NB4 (cell line): ENCODE data around the gene PRAMEF14.
"Not testable (repeated sequence)": the region's sequence is repeated elsewhere in the genome, so short reads cannot be mapped to it uniquely, and the experiment has no call there.

Source experiments
- DNase-seq: peaks from one replicate; pipeline ENCODE4 v3.0.0; 2010; ENCODE audit warnings: low read depth
- H3K4me3 ChIP-seq: one replicate; pipeline ENCODE4 v1.5.1; 2011; ENCODE audit warnings: mild to moderate bottlenecking, low read depth, low read length, moderate library complexity
- TF ChIP-seq, protein P1 (sequence below): IDR thresholded peaks from one replicate; pipeline ENCODE4 v1.5.1; 2012; ENCODE audit warnings: low read depth, low read length

PRAMEF14 gene, protein sequence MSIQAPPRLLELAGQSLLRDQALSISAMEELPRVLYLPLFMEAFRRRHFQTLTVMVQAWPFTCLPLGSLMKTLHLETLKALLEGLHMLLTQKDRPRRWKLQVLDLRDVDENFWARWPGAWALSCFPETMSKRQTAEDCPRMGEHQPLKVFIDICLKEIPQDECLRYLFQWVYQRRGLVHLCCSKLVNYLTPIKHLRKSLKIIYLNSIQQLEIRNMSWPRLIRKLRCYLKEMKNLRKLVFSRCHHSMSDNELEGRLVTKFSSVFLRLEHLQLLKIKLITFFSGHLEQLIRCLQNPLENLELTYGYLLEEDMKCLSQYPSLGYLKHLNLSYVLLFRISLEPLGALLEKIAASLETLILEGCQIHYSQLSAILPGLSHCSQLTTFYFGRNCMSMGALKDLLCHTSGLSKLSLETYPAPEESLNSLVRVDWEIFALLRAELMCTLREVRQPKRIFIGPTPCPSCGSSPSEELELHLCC

GRCh38 chr1:13347034-13347433, at the start of gene PRAMEF14:
PRAMEF14 (minus strand) TSS chr1:13347134; CDS start chr1:13345314, 1,820 bp downstream.
- H3K4me3 ChIP-seq, DNase-seq: not testable (repeated sequence)

DNA sequence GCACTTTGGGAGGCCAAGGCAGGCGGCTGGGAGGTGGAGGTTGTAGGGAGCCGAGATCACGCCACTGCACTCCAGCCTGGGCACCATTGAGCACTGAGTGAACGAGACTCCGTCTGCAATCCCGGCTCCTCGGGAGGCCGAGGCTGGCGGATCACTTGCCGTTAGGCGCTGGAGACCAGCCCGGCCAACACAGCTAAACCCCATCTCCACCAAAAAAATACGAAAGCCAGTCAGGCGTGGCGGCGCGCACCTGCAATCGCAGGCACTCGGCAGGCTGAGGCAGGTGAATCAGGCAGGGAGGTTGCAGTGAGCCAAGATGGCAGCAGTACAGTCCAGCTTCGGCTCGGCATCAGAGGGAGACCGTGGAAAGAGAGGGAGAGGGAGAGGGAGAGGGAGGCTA, 48.4 kb upstream of the PRAMEF14 start:
- not testable (repeated sequence) for H3K4me3 ChIP-seq, DNase-seq

GRCh38 chr1:13394761-13395160, 47.8 kb upstream of the PRAMEF14 start:
- not testable (repeated sequence) for DNase-seq, H3K4me3 ChIP-seq

- H3K4me3 ChIP-seq, DNase-seq: not testable (repeated sequence)
These were observed 46.1 kb upstream of the PRAMEF14 start for GRCh38 chr1:13393004-13393403.

DNA sequence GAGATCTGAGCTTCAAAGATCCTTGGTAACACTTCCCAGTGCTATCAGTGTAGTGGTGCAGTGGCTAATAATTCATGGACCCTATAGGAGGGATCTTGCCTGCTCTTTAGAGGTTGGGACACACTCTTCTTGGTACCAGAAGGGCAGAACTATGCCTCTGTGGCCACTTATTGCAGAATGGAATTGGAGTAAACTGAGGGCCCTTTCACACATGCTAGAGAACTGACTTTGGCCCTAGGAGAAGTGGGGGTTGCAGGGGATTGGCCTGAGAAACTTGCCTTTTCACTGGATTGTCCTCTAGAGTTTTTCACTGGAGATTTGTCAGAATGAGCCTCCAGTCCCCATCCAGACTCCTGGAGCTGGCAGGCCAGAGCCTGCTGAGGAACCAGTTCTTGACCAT, 42.4 kb upstream of the PRAMEF14 start, which contains the start of gene PRAMEF17:
Gene PRAMEF17 (plus strand): TSS at position 301 of the 400 bp plus-strand sequence. CDS start 26 bp downstream, at position 327.
- H3K4me3 ChIP-seq, DNase-seq: not testable (repeated sequence)

- H3K4me3 ChIP-seq, DNase-seq: not testable (repeated sequence)
These were observed 33.4 kb upstream of the PRAMEF14 start for GRCh38 chr1:13380380-13380779.

GRCh38 chr1:13378983-13379382, 32.0 kb upstream of the PRAMEF14 start:
- not testable (repeated sequence) for H3K4me3 ChIP-seq, DNase-seq

DNA sequence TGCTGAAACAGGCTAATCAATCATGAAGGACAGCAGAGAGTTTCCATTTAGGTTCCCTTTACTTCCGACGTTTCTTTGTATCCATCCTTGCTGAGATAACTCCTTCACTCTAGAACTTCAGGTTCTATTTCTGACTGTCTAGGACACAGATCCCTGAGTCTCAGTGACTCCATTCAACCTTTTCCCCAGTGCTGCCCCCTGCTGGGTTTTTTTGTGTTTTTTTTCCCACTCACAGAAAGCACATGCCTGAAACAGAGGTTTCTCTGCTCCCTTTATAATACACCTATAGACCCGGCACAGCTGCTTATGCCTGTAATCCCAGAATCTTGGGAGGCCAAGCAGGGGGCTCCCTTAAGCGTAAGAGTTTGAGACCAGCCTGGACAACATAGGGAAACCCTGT, 21.6 kb upstream of the PRAMEF14 start:
- not testable (repeated sequence) for H3K4me3 ChIP-seq
- peak; percentile 31 for DNase-seq

- DNase-seq, H3K4me3 ChIP-seq: not testable (repeated sequence)
These were observed 19.6 kb upstream of the PRAMEF14 start for GRCh38 chr1:13366536-13366935.

GRCh38 chr1:13364928-13365327, 18.0 kb upstream of the PRAMEF14 start:
- not testable (repeated sequence) for H3K4me3 ChIP-seq, DNase-seq

DNA sequence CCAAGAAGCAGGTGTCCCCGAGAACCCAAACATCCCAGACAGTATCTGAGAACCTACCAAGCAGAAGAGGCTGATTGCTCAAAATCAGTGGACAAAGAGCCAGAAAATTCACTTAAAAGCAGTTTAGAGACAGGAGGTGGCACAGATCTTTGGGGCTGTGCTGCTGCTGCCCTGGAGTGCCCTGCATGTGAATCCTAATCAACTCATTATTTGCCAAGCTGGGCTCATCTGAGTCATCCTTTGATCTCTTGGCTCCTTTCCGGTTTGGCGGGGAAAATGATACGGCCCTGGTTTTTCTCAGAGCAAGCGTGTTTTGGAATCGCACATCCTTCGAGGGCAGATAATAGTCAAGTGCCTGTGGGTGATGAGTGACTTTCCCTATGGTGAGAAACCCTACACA, 15.4 kb upstream of the PRAMEF14 start:
- DNase-seq, H3K4me3 ChIP-seq: not testable (repeated sequence)

DNA sequence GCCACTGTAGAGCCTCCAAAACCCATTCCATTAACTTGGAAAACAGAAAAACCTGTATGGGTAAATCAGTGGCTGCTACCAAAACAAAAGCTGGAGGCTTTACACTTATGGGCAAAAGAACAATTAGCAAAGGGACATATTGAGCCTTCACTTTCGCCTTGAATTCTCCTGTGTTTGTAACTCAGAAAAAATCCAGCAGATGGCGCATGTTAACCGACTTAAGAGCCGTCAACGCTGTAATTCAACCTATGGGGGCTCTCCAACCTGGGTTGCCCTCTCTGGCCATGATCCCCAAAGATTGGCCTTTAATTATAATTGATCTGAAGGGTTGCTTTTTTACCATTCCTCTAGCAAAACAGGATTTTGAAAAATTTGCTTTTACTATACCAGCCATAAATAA, 9.8 kb upstream of the PRAMEF14 start:
- not testable (repeated sequence) for H3K4me3 ChIP-seq
- TF ChIP-seq, protein P1, sequence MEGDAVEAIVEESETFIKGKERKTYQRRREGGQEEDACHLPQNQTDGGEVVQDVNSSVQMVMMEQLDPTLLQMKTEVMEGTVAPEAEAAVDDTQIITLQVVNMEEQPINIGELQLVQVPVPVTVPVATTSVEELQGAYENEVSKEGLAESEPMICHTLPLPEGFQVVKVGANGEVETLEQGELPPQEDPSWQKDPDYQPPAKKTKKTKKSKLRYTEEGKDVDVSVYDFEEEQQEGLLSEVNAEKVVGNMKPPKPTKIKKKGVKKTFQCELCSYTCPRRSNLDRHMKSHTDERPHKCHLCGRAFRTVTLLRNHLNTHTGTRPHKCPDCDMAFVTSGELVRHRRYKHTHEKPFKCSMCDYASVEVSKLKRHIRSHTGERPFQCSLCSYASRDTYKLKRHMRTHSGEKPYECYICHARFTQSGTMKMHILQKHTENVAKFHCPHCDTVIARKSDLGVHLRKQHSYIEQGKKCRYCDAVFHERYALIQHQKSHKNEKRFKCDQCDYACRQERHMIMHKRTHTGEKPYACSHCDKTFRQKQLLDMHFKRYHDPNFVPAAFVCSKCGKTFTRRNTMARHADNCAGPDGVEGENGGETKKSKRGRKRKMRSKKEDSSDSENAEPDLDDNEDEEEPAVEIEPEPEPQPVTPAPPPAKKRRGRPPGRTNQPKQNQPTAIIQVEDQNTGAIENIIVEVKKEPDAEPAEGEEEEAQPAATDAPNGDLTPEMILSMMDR: peak; percentile 19
- peak; percentile 60 for DNase-seq

DNA sequence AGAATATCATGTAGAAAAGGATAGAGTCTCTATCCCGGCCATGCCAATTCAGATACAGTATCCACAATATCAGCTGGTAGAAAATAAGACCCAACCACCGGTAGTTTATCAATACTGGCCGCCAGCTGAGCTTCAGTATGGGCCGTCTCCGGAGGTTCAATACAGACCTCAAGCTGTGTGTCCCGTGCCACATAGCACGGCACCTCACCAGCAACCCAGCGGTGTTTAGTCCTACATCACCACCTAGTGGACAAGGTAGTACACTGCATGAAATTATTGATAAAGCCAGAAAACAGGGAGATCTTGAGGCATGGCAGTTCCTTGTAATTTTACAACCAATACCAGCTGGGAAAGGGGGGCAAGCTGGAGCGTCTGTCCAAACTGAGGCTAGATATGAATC, 7.5 kb upstream of the PRAMEF14 start:
- H3K4me3 ChIP-seq, DNase-seq: not testable (repeated sequence)

GRCh38 chr1:13353476-13353875, 6.5 kb upstream of the PRAMEF14 start:
- not testable (repeated sequence) for H3K4me3 ChIP-seq, DNase-seq

DNA sequence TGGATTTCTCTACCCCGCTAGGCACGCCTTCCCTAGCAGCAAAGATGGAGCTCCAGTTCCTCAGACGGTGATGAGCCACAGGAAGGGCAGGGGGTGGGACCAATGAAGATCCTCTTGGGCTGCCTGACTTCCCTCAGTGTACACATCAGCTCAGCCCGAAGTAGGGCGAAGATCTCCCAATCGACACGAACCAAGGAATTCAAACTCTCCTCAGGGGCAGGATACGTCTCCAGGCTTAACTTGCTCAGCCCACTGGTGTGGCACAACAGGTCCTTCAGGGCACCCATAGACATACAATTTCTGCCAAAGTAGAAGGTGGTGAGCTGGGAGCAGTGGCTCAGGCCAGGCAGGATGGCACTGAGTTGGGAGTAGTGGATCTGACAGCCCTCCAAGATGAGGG, 4.4 kb downstream of the PRAMEF14 start:
- H3K4me3 ChIP-seq, DNase-seq: not testable (repeated sequence)

DNA sequence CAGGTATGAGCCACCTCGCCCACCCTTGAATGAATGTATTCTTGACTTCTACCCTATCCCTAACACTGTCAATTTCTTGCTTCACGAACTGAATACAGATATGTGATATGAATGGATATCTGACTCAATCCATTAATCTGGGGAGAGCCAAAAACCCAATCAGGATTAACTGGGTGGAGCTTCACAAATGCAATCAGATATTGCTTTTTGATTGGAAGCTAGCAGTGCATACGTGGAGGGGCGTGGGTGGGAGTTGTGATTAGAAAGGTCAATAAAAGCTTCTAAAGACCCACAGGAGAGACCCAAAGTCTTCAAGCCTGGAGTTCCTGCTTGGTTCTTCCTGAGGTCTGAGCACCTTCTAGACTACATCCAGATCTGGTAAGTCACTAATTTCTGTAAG, 31.7 kb downstream of the PRAMEF14 start, which contains the start of gene PRAMEF15:
Gene PRAMEF15 (plus strand): TSS at position 301 of the 400 bp plus-strand sequence. CDS start 2,827 bp downstream, outside the sequence.
- not testable (repeated sequence) for DNase-seq, H3K4me3 ChIP-seq

DNA sequence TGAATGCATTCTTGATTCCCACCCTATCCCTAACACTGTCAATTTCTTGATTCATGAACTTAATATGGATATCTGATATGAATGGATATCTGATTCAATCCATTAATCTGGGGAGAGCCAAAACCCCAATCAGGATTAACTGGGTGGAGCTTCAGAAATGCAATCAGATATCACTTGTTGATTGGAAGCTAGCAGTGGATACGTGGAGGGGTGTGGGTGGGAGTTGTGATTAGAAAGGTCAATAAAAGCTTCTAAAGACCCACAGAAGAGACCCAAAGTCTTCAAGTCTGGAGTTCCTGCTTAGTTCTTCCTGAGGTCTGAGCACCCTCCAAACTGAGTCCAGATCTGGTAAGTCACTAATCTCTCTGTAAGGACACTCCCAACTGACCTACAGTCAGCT, 43.7 kb downstream of the PRAMEF14 start, which contains the start of gene PRAMEF33:
Gene PRAMEF33 (plus strand): TSS at position 301 of the 400 bp plus-strand sequence. CDS start 2,416 bp downstream, outside the sequence.
- H3K4me3 ChIP-seq, DNase-seq: not testable (repeated sequence)

GRCh38 chr1:13302197-13302596, 44.7 kb downstream of the PRAMEF14 start:
- not testable (repeated sequence) for DNase-seq, H3K4me3 ChIP-seq

DNA sequence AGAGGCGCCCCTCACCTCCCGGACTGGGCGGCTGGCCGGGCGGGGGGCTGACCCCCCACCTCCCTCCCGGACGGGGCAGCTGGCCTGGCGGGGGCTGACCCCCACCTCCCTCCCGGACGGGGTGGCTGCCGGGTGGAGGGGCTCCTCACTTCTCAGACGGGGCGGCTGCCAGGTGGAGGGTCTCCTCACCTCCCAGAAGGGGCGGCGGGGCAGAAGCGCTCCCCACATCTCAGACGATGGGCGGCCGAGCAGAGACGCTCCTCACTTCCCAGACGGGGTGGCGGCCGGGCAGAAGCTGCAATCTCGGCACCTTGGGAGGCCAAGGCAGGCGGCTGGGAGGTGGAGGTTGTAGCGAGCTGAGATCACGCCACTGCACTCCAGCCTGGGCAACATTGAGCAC, 48.2 kb downstream of the PRAMEF14 start:
- not testable (repeated sequence) for DNase-seq, H3K4me3 ChIP-seq
